NOMO-1 (cell line): ENCODE data around the gene TXNRD1.

Experiments
- DNase-seq, 2 experiments: peaks; one replicate each; lab custom pipeline; 2025; ENCODE audit not compliant: unreplicated experiment in 2 of 2; lab: John Stamatoyannopoulos, UW

The TXNRD1 gene

GRCh38 chr12:104297477-104298113, 82.0 kb downstream of the TXNRD1 start:
- DNase-seq, result no peak

GRCh38 chr12:104299842-104300481, 84.4 kb downstream of the TXNRD1 start:
- no peak for DNase-seq

- DNase-seq, result no peak
These were observed 88.1 kb downstream of the TXNRD1 start, which contains the start of gene EID3 for GRCh38 chr12:104303538-104304151. EID3 (plus strand) TSS chr12:104303739; CDS start chr12:104303935, 196 bp downstream.

- no peak for DNase-seq
These were observed 88.9 kb downstream of the TXNRD1 start for GRCh38 chr12:104304261-104305009.

GRCh38 chr12:104305349-104305748, 89.8 kb downstream of the TXNRD1 start:
- DNase-seq, result no peak

- DNase-seq, result no peak
These were observed 90.8 kb downstream of the TXNRD1 start for GRCh38 chr12:104306376-104306775.

GRCh38 chr12:104306943-104307654, 91.5 kb downstream of the TXNRD1 start:
- DNase-seq, result no peak

- no peak for DNase-seq
These were observed 92.0 kb downstream of the TXNRD1 start for GRCh38 chr12:104307655-104308000.

GRCh38 chr12:104309446-104309993, 93.9 kb downstream of the TXNRD1 start:
- DNase-seq, result no peak

- no peak for DNase-seq
These were observed 95.4 kb downstream of the TXNRD1 start for GRCh38 chr12:104310751-104311633.

- DNase-seq, result no peak
These were observed 96.6 kb downstream of the TXNRD1 start for GRCh38 chr12:104312202-104312601.

- DNase-seq, result no peak
These were observed 97.1 kb downstream of the TXNRD1 start for GRCh38 chr12:104312654-104313053.

GRCh38 chr12:104313568-104314241, 98.1 kb downstream of the TXNRD1 start:
- no peak for DNase-seq

- DNase-seq, result peak in 1 of 2 experiments; percentile 4
These were observed 98.6 kb downstream of the TXNRD1 start for GRCh38 chr12:104314242-104314614.

GRCh38 chr12:104315326-104316224, 100.0 kb downstream of the TXNRD1 start:
- no peak for DNase-seq

- no peak for DNase-seq
These were observed 101.4 kb downstream of the TXNRD1 start for GRCh38 chr12:104316936-104317335.

- DNase-seq, result no peak
These were observed 102.1 kb downstream of the TXNRD1 start for GRCh38 chr12:104317538-104318210.
